IMR-90 (cell line): ENCODE data around the gene LHPP. TPM values are rescaled to one million over a fixed set of nuclear protein-coding genes. Genes with fewer than 3 reads are reported as not detected.

Experiments used
- ATAC-seq: fragments of 200-7000 bp; cut with Tn5 transposase; 2 replicates; pipeline ENCODE4 v1.9.1; 2020; ENCODE audit warnings: low read depth, mild to moderate bottlenecking, moderate library complexity
- BruUV-seq: library from RNA; stranded (reverse); fragments of 400-500 nt; replicated peaks from 2 replicates; lab custom pipeline; 2021; lab: Mats Ljungman, UMichigan
- CTCF ChIA-PET: fragments of 300-600 bp; formaldehyde crosslinking; extraction: SDS; loops from one replicate; lab custom pipeline; 2021; ENCODE audit warnings: antibody characterized with exemption; lab: Yijun Ruan, JAX
- POLR2A ChIA-PET: fragments of 300-600 bp; sonication (Branson Sonifier 250); formaldehyde crosslinking; loops from one replicate; lab custom pipeline; 2022; ENCODE audit warnings: antibody characterized with exemption; ENCODE audit not compliant: unreplicated experiment; lab: Charles Lee
- DNase-seq: peaks from one replicate; pipeline ENCODE4 v3.0.0; 2013
- H2AFZ ChIP-seq: replicated peaks from 2 replicates; pipeline ENCODE3; 2013; ENCODE audit warnings: low read length, mild to moderate bottlenecking; ENCODE audit not compliant: poor library complexity
- H2AK5ac ChIP-seq: 2 replicates; pipeline ENCODE4 v1.6.1; 2013; ENCODE audit warnings: low read depth, low read length, inconsistent platforms
- H2AK9ac ChIP-seq: replicated peaks from 2 replicates; pipeline ENCODE3; 2013; ENCODE audit warnings: mild to moderate bottlenecking, low read depth, low read length, moderate library complexity; ENCODE audit not compliant: poor library complexity
- H2BK120ac ChIP-seq: 2 replicates; pipeline ENCODE4 v1.6.1; 2013; ENCODE audit warnings: low read depth, low read length, inconsistent platforms
- H2BK15ac ChIP-seq: 3 replicates; pipeline ENCODE4 v1.6.1; 2013; ENCODE audit warnings: low read depth, low read length, inconsistent platforms
- H2BK20ac ChIP-seq: 2 replicates; pipeline ENCODE4 v1.6.1; 2013; ENCODE audit warnings: low read depth, mild to moderate bottlenecking, inconsistent platforms, low read length, moderate library complexity
- H2BK5ac ChIP-seq: 2 replicates; pipeline ENCODE4 v1.6.1; 2013; ENCODE audit warnings: mild to moderate bottlenecking, low read depth, low read length, inconsistent platforms; ENCODE audit not compliant: poor library complexity, severe bottlenecking
- H3K14ac ChIP-seq: replicated peaks from 2 replicates; pipeline ENCODE4 v1.6.1; 2013; ENCODE audit warnings: low read depth, low read length, inconsistent platforms
- H3K18ac ChIP-seq: 2 replicates; pipeline ENCODE4 v1.6.1; 2013; ENCODE audit warnings: low read depth, low read length, control low read depth
- H3K23ac ChIP-seq: 2 replicates; pipeline ENCODE4 v1.6.1; 2013; ENCODE audit warnings: low read depth, low read length, inconsistent platforms
- H3K27ac ChIP-seq: 2 replicates; pipeline ENCODE4 v1.5.1; 2013; ENCODE audit warnings: mild to moderate bottlenecking, control low read depth, low read length; ENCODE audit not compliant: insufficient read depth
- H3K27me3 ChIP-seq: 2 replicates; pipeline ENCODE4 v1.6.1; 2013; ENCODE audit warnings: low read length; ENCODE audit not compliant: control insufficient read depth, insufficient read depth
- H3K36me3 ChIP-seq: 2 replicates; pipeline ENCODE4 v1.6.1; 2013; ENCODE audit warnings: low read length, mixed read lengths; ENCODE audit not compliant: control insufficient read depth, insufficient read depth
- H3K4ac ChIP-seq: 2 replicates; pipeline ENCODE4 v1.6.1; 2013; ENCODE audit warnings: low read depth, low read length, inconsistent platforms
- H3K4me1 ChIP-seq: 2 replicates; pipeline ENCODE4 v1.6.1; 2013; ENCODE audit warnings: low read length, mixed read lengths; ENCODE audit not compliant: control insufficient read depth, insufficient read depth
- H3K4me2 ChIP-seq: 2 replicates; pipeline ENCODE4 v1.6.1; 2013; ENCODE audit warnings: low read depth, mild to moderate bottlenecking, control low read depth, low read length, moderate library complexity
- H3K4me3 ChIP-seq: 2 replicates; pipeline ENCODE4 v1.5.1; 2013; ENCODE audit warnings: low read depth, mild to moderate bottlenecking, control low read depth, low read length, moderate library complexity; ENCODE audit not compliant: insufficient read depth
- H3K56ac ChIP-seq: 2 replicates; pipeline ENCODE4 v1.6.1; 2013; ENCODE audit warnings: low read length, inconsistent platforms; ENCODE audit not compliant: insufficient read depth; ENCODE audit errors: extremely low read depth
- H3K79me1 ChIP-seq, 2 experiments: 2 replicates each; pipeline ENCODE4 v1.6.1; 2013; ENCODE audit warnings: low read length in 2 of 2, inconsistent platforms in 1 of 2, low read depth in 1 of 2
- H3K9ac ChIP-seq: 2 replicates; pipeline ENCODE4 v1.6.1; 2013; ENCODE audit warnings: low read depth, low read length, control low read depth
- H3K9me1 ChIP-seq: 2 replicates; pipeline ENCODE4 v1.6.1; 2013; ENCODE audit warnings: low read length, inconsistent platforms; ENCODE audit not compliant: insufficient read depth
- H3K9me3 ChIP-seq: 2 replicates; pipeline ENCODE4 v1.6.1; 2013; ENCODE audit warnings: low read length; ENCODE audit not compliant: control insufficient read depth, insufficient read depth
- H4K20me1 ChIP-seq: 2 replicates; pipeline ENCODE4 v1.6.1; 2013; ENCODE audit warnings: low read length, inconsistent platforms; ENCODE audit not compliant: insufficient read depth
- H4K5ac ChIP-seq: 2 replicates; pipeline ENCODE4 v1.6.1; 2013; ENCODE audit warnings: mild to moderate bottlenecking, low read depth, low read length, control low read depth
- H4K8ac ChIP-seq, 2 experiments: 2 replicates each; pipeline ENCODE4 v1.6.1; 2013; ENCODE audit warnings: low read depth in 2 of 2, low read length in 2 of 2, control low read depth in 1 of 2, inconsistent platforms in 1 of 2
- H4K91ac ChIP-seq: 2 replicates; pipeline ENCODE4 v1.6.1; 2013; ENCODE audit warnings: low read depth, low read length, inconsistent platforms; ENCODE audit not compliant: insufficient read depth
- CHD1 ChIP-seq: IDR thresholded peaks from 2 replicates; pipeline ENCODE4 v1.6.1; 2012; ENCODE audit warnings: low read depth, low read length, improper control_type of control experiment
- CTCF ChIP-seq: conservative IDR thresholded peaks from 2 replicates; pipeline ENCODE4 v1.5.1; 2012; ENCODE audit warnings: mild to moderate bottlenecking, low read depth, low read length, improper control_type of control experiment
- FOS ChIP-seq: fragments of 150-350 bp; IDR thresholded peaks from 2 replicates; pipeline ENCODE4 v1.6.1; 2016; ENCODE audit warnings: low read depth, low read length
- MAZ ChIP-seq: IDR thresholded peaks from 2 replicates; pipeline ENCODE4 v1.6.1; 2012; ENCODE audit warnings: low read depth, mild to moderate bottlenecking, low read length, improper control_type of control experiment, moderate library complexity, borderline replicate concordance
- MXI1 ChIP-seq: IDR thresholded peaks from 2 replicates; pipeline ENCODE4 v1.6.1; 2012; ENCODE audit warnings: low read depth, mild to moderate bottlenecking, low read length, moderate library complexity, borderline replicate concordance
- RAD21 ChIP-seq: IDR thresholded peaks from 2 replicates; pipeline ENCODE4 v1.6.1; 2012; ENCODE audit warnings: low read length, improper control_type of control experiment
- RFX5 ChIP-seq: IDR thresholded peaks from 2 replicates; pipeline ENCODE4 v1.8.0; 2012; ENCODE audit warnings: low read depth, mild to moderate bottlenecking, low read length, moderate library complexity
- SMC3 ChIP-seq: fragments of 150-350 bp; IDR thresholded peaks from 2 replicates; pipeline ENCODE4 v1.6.1; 2016; ENCODE audit warnings: low read depth, mild to moderate bottlenecking, antibody characterized with exemption, low read length, moderate library complexity
- USF2 ChIP-seq: fragments of 150-350 bp; IDR thresholded peaks from 2 replicates; pipeline ENCODE4 v1.6.1; 2017; ENCODE audit warnings: mild to moderate bottlenecking, antibody characterized with exemption, low read length, low read depth
- WGBS, 2 experiments: methylation state at CpG; one replicate each; pipeline versions ENCODE4 v1.1.5 to v1.1.7; 2013; ENCODE audit warnings: missing lambda C conversion rate in 2 of 2; ENCODE audit not compliant: insufficient read length in 1 of 2; ENCODE audit errors: extremely low coverage in 2 of 2; 5-methylcytosine and 5-hydroxymethylcytosine counted together
- dilution Hi-C: fragments of 300-500 bp; cut with HindIII; formaldehyde crosslinking; loops from one replicate; pipeline ENCODE4 v1.14.3; 2018; ENCODE audit warnings: low sequenced_read_pairs; ENCODE audit not compliant: unreplicated experiment
- in situ Hi-C: fragments of 300-500 bp; cut with MboI; formaldehyde crosslinking; loops from 3 replicates; pipeline ENCODE4 v1.14.3; 2019; ENCODE audit warnings: low sequenced_read_pairs, inconsistent platforms, mixed read lengths
- intact Hi-C: fragments of 100-400 bp; cut with micrococcal nuclease; formaldehyde crosslinking; loops from 2 replicates; pipeline ENCODE4 v1.10.0; 2022
- polyA plus RNA-seq, 3 experiments: library from polyadenylated mRNA; depleted of rRNA; stranded (reverse); fragments of >200 nt; gene quantifications; 2 replicates each; pipeline ENCODE4 v1.2.3, GENCODE V29; 2012; ENCODE audit warnings: low replicate concordance in 1 of 3
- total RNA-seq: library from RNA; depleted of rRNA; stranded (reverse); fragments of >200 nt; gene quantifications from 2 replicates; pipeline ENCODE4 v1.2.3, GENCODE V29; 2012

The LHPP gene
- total and polyA plus RNA-seq, 2 of the 4 experiments (the other 2 are of a cell fraction): 2.7 to 8.3 TPM

GRCh38 chr10:124603376-124604213 lies 142.0 kb downstream of the LHPP start:
- no peak overlapping the region for H2AK9ac ChIP-seq
- dilution Hi-C loops (no loop called here), intact Hi-C loops (loop anchor here (2.0 kb wide), 1 partner anchor 59 kb away; no protein-coding TSS in a partner anchor), in situ Hi-C loops (no loop called here)
- WGBS, 2 experiments: 62% methylated on average over 5 of the region's 18 CpGs; no CpG with 5 or more reads in 1 of the 2 experiments
- H2BK15ac ChIP-seq: no peak overlapping the region
- no peak overlapping the region for H4K91ac ChIP-seq
- H2BK120ac ChIP-seq: no peak overlapping the region
- H2BK5ac ChIP-seq: no peak overlapping the region
- no peak overlapping the region for H3K14ac ChIP-seq
- no peak overlapping the region for H2AK5ac ChIP-seq
- ChIA-PET POLR2A (no interaction called here), CTCF (no interaction called here)
- H3K27me3 ChIP-seq: peaks cover 4% of the 10 kb centered on the region; the same call in 1 of the 2 replicates
- no peak overlapping the region for H3K4ac ChIP-seq
- H4K20me1 ChIP-seq: no peaks in the 10 kb centered on the region
- H4K5ac ChIP-seq: no peak overlapping the region
- DNase-seq: no peak
- no peak overlapping the region for H3K23ac ChIP-seq
- H2AFZ ChIP-seq: no peak overlapping the region
- no peaks in the 10 kb centered on the region for H3K79me1 ChIP-seq
- H3K9me3 ChIP-seq: no peaks in the 10 kb centered on the region
- no peak for ATAC-seq
- H3K36me3 ChIP-seq: no peaks in the 10 kb centered on the region
- H3K4me1 ChIP-seq: no peaks in the 10 kb centered on the region
- H4K8ac ChIP-seq: no peak overlapping the region
- no peaks in the 10 kb centered on the region for H3K9me1 ChIP-seq
- no peak overlapping the region for H2BK20ac ChIP-seq
- no peak overlapping the region for H3K27ac ChIP-seq
- no peak overlapping the region for H3K56ac ChIP-seq
- H3K4me3 ChIP-seq: no peak overlapping the region
- H3K9ac ChIP-seq: no peak overlapping the region
- H3K18ac ChIP-seq: no peak overlapping the region
- no peak overlapping the region for H3K4me2 ChIP-seq
- no peak for TF ChIP-seq RFX5
- no peak for TF ChIP-seq USF2
- no peak for TF ChIP-seq CHD1
- no peak for TF ChIP-seq FOS
- no peak for TF ChIP-seq CTCF
- TF ChIP-seq RAD21: no peak
- TF ChIP-seq MXI1: no peak
- TF ChIP-seq SMC3: no peak
- no peak for TF ChIP-seq MAZ
- BruUV-seq: no TSS peak
